ENCODE results near the gene NOL7.

DNA sequence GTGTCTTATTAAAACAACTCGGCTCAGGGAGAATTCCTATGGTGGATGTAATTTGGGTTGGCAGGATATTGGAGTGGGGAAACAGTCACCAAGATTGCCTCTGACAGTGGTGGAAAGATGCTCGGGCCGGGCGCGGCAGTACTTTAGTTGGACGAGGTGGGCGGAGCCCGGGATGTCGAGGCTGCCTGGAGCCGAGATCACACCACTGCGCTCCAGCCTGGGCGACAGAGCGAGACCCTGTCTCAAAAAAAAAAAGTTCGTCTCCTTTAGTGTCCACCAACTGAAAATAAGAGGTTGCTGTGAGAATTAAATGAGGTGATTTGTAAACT, 621 bp downstream of the NOL7 start:
- TF ChIP-seq CTCF (IDR thresholded peaks at IDR 0.05) (no peak), POLR2A (IDR thresholded peaks at IDR 0.05) (no peak)
